NCI-H1105 treated with DMSO at 0.1 percent for 48 hours (cell line): ENCODE measurements around the gene ATXN1.
"Not testable (repeated sequence)": the region's sequence is repeated elsewhere in the genome, so short reads cannot be mapped to it uniquely, and the experiment has no call there.

ENCODE experiments used
- DNase-seq: peaks from one replicate; lab custom pipeline; 2025; lab: John Stamatoyannopoulos, UW

The ATXN1 gene

DNA sequence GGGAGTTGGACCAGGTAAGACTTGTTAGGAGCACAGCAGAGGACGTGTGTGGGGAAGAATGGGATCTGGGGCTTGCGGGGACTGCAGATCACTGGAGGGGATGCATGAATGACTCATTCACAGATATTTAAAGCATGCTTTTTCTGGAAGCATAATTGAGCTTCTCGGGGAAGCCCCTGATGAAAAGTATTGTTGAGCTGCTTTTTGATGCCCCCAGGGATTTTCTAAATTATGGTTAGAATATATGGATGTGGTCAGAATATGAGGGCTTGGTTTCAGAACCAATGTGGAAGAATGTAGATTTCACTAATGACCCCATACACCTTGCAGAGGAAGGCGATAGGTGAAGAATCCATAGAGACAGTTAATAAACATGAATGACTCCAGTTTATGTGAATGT is 486.8 kb downstream of the ATXN1 start:
- DNase-seq, result no peak

DNA sequence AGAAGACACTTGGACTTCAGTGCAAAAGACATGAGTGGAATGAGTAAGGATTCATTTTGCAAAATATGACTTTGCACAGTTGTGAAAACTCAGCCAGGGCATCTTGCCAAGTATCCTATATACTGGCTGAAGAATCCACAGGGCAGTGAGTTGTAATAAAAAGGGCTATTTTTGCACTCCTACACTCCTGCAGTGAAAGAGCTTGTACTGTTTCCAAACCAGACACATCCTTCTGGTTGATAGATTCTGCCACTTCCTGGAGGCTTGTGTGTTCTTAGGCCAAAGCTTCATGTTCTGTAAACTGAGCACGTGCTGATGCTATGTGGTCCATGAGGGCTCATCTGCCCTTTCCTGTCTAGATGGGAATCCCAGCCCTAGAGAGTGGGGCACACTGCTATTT is 488.0 kb downstream of the ATXN1 start:
- DNase-seq, result no peak

DNA sequence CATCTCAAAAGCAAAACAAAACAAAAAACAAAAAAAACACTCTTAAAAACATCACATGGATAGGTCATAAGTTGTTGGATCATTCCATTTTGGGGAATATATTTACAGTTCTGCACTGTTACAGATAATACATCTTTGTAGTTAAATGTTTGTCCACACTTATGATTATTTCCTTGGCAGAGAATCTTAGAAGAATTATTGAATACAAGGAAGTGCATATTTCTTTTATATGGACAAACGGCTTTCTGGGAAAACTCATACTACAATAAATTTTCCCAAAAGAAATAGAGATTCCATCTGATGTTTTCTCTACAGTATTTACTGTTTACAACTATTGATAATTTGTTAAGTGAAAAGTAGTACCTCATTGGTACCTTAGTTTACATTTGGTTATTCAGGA is 489.1 kb downstream of the ATXN1 start:
- no peak for DNase-seq

DNA sequence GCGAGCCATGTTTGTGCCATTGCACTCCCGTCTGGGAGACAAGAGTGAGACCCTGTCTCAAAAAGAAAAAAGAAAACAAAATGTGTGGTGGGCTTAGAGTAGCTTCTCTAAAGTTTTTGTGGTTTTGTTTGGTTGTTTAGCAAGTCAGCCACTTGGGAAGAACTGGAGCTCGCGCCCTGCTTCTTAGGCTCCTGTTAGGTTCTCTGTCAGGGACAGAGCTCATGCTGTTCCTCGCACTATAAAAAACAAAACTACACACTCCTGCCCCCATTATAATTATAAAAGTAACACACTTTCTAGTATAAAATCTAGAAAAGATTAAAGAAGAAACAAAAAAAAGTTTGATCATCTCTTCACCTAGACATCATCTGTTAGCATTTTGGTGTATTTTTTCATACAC is 489.8 kb downstream of the ATXN1 start:
- no peak for DNase-seq

DNA sequence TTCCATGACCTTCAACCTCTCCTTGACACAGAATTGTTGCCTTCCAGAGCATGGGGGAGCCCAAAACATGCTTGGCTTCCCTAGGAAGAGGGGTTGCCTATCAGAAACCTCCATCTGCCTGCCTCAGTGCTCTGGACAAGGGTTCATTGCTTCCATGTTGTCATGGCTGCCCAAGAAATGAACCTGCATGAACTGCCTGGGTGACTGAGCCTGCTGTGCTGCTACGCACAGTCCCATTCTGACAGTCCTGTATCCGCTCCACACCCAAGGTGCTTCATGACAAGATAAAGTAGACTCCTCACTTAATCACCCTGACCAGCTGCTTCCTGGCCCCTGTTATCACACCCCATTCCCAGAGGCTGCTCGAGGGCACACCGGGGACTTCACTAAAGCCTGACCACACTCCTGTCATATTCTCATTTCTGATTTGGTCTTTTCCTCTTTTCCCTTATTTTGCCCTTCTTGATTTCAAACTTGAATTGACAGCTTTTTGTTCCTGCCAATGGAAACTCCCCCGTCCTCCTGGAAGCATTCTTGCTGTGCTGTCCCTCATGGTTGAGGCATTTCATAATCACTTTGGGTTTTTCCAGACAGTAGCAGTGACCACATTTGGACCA is 491.0 kb downstream of the ATXN1 start:
- no peak for DNase-seq

DNA sequence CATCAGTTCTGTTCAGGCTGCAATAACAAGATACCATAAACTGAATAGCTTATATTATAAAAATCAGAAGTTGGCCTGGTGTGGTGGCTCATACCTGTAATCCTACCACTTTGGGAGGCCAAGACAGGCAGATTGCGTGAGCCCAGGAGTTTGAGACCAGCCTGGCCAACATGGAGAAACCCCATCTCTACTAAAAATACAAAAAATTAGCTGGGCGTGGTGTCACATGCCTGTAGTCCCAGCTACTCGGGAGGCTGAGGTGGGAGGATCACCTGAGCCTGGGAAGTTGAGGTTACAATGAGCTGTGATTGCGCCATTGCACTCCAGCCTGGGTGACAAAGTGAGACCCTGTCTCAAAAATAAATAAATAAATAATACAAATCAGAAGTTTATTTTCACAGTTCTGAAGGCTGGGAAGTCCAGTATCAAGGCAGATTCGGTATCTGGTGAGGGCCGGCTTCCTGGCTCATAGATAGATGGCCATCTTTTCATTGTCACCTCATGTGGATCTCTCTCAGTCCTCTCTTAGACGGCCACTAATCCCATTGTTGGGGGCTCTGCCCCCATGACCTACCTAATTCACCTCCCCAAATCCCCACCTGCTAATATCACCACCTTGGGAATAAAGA is 491.7 kb downstream of the ATXN1 start:
- not testable (repeated sequence) for DNase-seq

DNA sequence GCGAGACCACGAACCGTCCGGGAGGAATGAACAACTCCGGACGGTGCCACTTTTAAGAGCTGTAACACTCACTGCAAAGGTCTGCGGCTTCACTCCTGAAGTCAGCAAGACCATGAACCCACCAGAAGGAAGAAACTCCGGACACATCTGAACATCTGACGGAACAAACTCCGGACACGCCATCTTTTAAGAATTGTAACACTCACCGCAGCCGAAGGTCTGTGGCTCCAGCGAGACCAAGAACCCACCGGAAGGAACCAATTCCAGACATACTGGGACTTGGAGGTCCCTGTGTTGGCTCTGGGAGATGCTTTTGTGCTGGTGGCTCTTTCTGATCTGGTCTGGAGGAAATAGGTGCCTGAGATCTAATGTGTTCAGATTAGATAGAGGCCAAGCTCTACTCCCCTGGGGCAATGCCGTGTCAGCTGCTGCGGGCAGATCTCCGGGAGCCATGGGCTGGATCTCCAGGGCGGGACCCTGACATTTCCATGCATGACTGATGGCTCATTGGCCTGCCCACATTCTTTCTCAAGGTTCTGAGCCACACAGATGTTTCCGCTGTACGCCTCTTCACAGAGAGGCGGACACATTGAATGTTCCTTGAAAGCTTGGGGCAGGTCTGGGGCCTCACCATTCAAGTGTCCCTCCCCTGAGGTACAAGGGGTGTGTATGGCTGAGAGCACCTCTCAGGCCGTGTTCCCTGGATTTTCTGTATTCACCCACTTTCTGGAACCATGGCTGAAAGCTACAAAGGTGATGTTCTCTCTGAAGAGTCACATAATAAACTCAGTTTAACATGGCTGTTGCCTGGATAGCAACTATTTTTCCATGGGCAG is 493.6 kb downstream of the ATXN1 start:
- no peak for DNase-seq

DNA sequence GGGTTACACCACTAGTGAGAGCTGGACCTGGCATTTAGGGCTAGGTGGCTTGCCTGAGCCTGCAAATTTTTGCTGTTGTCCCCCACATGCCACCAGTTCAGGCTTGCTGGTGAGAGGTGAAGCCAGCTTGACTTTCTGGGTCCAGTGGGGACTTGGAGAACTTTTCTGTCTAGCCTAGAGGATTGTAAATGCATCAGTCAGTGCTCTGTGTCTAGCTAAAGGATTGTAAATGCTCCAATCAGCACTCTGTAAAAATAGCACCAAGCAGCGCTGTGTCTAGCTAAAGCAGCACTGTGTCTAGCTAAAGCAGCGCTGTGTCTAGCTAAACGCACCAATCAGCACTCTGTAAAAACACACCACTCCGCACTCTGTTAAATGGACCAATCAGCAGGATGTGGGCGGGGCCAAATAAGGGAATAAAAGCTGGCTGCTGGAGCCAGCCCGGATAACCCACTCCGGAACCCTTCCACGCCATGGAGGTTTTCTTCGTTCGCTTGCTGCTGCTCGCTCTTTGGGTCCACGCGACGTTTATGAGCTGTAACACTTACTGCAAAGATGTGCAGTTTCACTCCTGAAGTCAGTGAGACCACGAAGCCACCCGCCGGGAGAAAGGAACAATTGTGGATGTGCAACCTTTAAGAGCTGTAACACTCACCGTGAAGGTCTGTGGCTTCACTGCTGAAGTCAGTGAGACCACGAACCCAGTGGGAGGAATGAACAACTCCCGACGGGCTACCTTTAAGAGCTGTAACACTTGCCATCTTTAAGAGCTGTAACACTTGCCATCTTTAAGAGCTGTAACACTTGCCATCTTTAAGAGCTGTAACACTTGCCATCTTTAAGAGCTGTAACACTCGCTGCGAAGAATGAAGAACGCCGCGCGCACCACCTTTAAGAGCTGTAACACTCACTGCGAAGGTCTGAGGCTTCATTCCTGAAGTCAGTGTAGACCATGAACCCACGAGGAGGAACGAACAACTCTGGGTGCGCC is 495.6 kb downstream of the ATXN1 start:
- DNase-seq, result no peak

DNA sequence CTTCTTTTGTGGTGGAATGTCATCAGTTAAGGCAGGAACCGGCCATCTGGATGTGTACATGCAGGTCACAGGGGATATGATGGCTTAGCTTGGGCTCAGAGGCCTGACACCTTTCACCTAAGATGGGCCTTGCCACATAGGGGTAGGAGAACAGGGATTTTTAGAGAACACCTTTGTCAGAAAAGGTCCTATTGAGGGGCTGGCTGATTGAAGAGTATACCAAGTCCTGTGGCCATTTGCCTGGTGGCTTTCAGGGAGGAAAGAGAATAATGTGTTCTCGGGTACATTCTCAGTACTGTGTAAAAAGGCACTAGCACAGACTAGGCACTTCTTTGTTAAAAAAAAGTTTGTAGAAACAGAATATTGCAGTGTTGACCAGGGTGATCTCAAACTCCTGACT is 496.5 kb downstream of the ATXN1 start:
- no peak for DNase-seq

DNA sequence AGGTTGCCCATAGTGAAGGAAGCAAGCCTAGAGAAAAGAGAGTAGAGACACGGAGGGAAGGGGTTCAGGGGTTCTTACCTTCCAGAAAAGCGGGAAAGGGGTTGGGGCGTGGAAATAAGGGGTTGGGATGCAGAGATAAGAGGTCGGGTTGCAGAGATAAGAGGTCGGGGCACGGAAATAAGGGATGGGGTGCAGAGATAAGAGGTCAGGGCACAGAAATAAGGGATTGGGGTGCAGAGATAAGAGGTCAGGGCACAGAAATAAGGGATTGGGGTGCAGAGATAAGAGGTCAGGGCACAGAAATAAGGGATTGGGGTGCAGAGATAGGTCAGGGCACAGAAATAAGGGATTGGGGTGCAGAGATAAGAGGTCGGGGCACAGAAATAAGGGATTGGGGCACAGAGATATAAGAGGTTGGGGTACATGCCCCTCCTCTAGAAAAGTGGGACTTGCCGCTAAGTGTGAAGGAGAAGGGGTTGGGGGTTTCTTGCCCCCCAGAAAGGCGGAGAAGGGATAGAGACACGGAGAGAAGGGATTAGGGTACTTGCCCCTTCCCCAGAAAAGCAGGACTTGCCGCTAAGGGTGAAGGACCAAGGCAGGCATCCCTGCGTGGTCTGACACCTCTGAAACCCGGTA is 497.7 kb downstream of the ATXN1 start:
- not testable (repeated sequence) for DNase-seq

DNA sequence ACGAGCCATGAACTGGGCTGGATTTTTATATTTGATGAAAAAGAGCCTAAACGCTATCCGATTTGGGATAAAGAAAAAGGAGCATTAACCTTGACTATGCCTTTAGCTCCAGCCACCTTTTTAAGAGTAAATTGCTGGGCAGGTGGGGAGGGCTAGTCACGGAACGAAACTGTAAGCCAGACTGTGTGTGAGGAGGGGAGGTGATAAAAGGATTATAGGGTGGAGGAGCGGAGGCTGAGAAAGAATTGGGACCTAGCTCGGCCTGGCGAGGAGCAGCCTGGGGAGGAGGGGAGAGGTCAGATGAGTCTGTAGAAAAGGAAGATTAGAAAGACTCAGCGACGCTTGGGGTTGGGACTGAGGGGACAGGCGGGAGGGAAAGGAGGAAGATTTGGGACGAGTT is 498.5 kb downstream of the ATXN1 start:
- not testable (repeated sequence) for DNase-seq

DNA sequence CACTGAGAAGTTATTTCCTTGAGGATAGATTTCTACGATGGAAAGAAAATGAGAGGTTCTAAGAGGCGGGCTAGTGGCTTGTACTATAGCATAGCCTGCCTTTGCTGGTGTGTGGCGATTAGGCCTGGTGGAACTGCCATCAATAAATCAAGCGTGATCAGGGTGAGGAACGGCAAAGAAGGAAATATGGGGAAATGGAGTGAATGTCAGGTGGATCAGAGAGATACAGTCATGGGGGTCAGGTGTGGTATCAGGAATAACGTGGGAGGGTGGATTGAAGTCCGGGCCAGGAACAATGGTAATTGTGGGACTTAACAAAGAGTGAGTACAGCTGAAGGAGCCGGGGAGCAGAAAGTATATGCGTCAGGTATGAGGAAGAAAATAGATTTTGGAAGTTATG is 500.7 kb downstream of the ATXN1 start:
- not testable (repeated sequence) for DNase-seq

DNA sequence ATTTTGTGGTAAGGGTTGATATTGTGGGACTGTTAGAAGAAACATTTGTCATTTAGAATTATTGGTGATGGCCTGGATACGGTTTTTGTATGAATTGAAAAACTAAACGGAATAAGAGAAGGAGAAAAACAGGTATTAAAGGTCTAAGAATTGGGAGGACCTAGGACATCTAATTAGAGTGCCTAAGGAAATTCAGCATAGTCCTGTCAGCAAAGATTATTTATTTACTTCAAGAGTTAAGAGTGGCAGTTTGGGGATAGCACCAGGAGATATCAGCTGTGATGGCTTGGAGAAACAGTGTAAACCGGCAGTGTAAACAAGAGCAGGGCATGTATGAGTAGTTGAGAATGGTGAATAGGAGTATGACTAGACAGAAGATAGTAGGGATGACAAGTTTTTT is 501.7 kb downstream of the ATXN1 start:
- DNase-seq, result not testable (repeated sequence)

DNA sequence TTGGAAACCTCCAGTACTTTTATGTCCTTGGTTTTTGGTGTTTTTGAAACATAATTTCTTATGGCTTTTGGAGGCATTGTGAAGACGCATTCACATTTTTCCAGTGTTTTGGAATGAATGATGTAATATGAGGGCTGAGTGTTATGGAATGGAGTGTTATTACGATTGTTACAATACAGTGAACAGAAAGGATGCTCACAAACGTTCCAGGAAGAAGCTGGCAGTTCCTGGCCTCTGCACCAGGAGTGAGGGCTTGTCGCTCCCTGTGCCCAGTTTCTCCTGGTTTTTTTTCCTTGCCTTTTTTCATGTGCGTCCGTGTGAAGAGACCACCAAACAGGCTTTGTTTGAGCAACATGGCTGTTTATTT is 502.6 kb downstream of the ATXN1 start:
- no peak for DNase-seq

DNA sequence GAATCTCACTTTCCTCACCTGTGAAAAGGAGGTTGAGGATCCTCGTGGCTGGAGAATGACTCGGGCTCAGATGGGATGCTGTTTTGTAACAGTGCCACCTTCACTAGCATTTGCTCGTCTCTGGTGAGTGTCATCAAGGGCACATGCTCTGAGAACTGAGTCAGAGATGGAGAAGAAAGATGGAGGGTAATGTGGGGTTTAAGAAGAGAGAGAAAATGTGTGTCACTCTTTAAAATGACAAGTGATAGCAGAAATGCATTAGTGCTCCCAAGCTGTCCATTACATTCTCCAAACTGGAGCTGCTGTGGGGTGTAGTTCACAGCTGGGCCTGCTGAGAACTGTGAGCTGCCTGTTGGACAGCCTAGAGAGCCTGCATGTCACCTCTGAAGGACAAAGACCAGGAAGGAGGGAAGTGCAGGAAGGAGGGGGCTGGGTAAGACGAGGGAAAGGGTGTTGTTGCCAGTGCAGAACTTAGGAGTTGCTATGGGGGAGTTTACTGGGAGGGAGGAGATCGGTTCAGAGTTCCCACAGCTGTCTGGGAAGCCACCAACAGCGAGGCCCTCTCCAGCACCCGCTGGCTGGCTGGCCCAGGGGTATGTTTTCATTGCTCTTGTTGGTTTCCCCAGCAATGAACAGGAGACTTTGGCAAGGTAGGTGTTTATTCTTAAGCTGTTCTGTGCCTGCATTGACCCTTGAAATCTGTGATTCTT is 503.1 kb downstream of the ATXN1 start:
- no peak for DNase-seq

DNA sequence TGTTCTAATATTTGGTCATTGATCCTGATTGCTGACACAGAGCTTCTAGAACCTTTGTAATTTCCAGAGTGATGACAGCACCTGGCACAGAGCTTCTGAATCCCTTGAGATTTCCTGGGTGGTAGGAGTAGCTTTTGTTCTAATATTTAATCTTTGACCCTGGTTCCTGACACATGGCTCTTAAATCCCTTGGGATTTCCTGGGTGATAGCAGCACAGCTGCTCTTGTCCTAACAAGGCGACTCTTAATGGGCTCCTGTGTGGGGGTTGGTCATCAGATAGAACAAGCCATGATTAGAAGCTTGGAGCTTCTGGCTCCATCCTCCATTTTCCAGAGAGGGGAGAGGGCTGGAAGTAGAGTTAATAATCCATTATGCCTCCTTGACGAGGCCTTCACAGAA is 504.5 kb downstream of the ATXN1 start:
- no peak for DNase-seq

DNA sequence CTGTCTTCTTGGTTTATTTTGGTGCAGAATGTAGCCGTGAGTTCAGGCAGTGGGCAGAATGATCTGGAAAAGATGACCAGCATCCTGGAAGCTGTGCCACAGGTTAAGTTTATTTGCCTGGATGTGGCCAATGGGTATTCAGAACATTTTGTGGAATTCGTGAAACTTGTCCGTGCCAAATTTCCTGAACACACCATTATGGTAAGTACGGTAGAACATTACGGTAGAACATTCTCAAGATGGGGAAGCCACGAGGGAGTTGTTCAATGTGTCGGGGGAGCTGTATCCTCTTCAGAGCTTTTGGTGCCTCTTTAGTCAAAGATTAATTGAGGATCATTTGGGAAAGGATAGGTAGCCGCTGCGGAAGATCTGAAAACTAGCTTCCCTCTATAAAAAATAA is 506.7 kb downstream of the ATXN1 start:
- no peak for DNase-seq

DNA sequence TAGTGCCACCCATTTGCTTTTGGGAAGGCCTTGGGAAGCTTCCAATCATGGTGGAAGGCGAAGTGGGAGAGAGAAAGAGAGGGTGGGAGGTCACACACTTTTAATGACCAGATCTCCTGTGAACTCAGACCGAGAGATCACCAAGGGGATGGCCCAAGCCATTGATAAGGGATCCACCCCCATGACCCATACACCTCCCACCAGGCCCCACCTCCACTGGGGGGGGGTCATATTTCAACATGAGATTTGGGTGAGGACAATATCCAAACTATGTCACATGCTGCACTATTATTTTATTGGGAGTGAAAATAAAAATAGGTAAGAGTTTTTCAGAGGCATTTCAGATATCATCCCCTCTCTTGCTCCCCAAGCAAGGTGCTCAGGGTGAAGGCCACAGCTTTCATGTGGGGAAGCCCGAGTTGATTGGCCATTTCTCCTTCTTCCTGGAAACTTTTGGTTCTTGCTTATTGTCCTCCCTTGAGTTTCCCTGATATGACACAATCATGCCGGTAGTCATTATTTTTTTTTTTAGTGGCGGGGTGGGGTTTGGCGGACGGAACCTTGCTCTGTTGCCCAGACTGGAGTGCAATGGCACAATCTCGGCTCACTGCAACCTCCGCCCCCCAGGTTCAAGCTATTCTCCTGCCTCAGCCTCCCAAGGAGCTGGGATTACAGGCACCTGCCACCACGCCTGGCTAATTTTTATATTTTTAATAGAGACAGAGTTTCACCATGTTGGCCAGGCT is 507.7 kb downstream of the ATXN1 start:
- no peak for DNase-seq

DNA sequence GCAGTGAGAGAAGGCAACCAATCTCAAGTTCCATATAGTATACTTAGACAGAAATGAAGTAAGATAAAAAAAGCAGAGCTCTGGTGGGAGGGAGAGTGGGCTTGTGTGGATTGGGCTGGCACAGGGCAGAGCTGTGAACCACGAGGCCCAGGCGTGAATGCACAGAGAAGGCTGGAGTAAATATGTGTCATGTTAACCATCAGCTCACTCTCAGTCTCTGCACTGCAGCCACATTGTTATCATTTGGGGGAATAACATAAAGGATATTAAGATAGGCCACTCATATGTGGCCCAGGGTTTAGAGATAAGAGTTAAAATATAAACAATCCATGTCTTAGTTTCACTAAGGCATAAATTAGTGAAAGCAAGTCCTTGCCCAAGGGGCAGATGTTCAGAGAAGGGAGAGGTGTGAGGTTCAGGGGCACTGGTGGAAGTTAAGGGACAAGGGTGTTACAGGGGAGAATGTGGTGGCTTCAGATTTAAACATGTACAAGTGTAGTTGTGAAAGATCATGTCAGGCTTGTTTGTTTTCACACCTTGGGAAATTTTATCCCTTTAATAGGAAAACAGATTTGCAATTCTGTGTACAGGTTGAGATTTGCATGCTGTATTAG is 508.5 kb downstream of the ATXN1 start:
- DNase-seq, result no peak

DNA sequence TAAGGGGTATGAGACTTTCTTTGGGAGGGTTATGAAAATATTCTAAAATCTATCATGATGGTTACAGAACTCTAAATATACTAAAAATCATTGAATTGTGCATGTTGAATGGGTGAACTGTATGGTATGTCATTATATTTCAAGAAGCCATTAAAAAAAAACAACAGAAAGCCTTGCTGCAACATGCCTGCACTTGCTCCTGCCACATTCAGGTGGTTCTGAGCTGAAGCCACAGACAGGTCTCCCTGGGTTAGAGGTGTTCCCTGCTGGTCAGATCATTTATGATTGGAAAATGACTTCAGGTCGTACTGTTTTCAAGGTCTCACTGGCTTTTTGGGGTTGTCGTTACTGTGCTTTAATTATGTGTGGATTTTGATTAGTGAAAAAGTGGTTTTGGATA is 509.6 kb downstream of the ATXN1 start:
- peak; percentile 43 for DNase-seq
